ENCODE measurements around the gene OR1L6.

The OR1L6 gene, protein sequence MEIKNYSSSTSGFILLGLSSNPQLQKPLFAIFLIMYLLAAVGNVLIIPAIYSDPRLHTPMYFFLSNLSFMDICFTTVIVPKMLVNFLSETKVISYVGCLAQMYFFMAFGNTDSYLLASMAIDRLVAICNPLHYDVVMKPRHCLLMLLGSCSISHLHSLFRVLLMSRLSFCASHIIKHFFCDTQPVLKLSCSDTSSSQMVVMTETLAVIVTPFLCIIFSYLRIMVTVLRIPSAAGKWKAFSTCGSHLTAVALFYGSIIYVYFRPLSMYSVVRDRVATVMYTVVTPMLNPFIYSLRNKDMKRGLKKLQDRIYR

DNA sequence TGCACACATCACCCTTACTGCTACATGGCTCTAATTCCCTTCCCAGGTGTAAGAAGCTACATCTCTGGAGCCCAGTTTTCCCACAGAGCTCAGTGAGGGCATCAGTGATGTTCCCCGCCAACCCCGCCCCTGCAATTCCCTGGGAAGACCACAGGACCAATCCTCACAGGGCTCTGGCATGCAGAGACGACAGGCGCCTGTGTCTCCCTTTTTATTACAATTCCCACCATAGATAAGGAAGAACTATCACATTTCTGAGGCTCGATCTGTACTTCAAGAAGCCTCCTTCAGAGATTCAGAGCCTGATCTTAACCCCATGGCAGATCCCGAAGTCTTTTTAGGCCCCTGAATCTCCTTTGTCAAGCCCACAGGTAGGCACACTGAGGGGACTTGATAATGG lies at the start of gene OR1L6:
Gene OR1L6, plus strand, starts transcription at position 301 of the 400 bp plus-strand sequence. CDS start 7,545 bp downstream, outside the sequence.
- DNase-seq, result no peak

DNA sequence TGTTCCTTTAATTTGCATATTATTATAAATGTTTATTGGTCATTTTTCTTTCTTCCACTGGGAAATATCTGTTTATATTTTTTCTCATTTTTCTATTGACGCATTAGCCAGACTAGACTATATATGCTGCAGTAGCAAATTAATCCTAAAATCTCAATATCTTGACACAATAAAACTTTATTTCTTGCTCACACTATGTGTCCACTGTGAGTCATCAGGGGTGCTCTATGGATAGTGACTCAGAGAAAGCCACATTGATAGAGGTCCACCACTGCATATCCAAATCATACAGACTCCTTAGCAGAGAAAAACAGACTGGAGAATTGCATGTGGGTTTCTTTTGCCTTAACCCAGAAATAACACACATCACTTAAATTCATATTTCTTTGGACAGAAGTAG lies 46.4 kb upstream of the OR1L6 start:
- DNase-seq, result no peak

GRCh38 chr9:122718038-122718437 lies 24.1 kb upstream of the OR1L6 start:
- DNase-seq, result no peak

DNA sequence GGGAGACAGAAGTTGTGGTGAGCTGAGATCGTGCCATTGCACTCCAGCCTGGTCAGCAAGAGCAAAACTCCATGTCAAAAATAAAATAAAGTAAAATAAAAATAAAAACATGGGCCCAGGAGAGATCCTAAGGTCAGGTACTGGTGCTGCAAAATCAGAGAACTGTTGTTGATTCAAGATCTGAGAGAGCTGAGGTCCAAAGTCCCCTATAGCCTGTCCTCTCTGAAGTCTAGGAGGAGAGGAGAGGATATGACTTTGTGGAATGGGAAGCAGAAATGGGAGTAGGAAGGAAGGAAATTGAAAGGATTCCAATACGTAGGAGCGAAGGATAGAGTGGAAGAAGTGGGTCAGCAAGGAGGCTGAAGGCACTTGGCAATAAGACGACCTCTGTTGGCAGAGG lies 22.9 kb upstream of the OR1L6 start:
- no peak for DNase-seq

DNA sequence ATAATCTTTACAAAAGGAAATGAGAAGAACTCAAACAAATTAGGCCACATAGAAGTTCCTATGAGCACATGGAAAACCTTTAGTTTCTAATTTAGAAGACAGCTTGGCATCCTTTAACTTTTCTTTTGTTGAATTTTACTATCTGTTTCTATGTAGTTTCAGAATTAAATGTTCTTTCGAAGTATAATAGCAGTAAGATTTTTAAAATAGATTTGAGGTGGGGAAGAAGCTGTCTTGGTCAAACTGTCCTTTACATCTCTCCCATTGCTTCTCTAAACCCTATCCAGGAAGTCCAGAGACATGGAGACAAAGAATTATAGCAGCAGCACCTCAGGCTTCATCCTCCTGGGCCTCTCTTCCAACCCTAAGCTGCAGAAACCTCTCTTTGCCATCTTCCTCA lies 18.4 kb upstream of the OR1L6 start, which contains the start of gene OR1L4:
Gene OR1L4, plus strand, starts transcription at position 301 of the 400 bp plus-strand sequence. Its CDS starts 0 bp downstream, at position 301.
- DNase-seq, result no peak

DNA sequence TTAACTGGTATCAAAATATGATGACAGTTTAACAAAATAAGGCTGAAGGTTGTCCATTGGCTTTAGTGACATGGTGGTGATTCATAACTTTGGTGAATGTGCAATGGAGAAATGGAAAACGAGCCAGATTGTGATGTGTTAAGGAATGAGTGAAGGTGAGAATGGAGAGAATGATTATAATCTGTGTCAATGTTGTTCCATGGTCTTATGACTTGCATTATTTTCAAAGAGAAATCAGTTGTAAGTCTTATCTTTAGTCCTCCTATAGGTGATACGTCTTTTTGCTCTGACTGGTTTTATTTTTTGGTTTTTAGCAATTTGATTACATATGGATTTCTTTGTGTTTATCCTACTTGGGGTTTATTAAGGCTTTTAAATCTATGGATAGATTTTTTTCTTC lies 12.7 kb downstream of the OR1L6 start:
- DNase-seq, result no peak

DNA sequence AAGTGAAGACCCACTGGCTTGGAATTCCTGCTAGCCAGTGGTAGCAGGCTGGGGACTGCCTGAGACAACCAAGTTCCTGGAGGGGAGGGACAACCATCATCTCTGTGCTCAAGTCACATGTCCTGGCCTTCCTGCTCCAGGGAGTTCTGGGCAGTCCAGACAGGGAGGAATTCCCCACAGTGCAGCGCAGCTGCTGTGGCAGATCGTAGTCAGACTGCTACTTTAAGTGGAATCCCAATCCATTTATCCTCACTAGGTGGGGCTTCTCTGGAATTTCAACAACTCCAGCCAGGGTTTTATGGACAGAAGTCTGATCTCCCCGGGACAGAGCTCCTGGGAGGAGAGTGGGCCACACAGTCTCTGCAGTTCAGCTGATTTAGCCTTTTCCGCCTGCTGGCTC lies 25.7 kb downstream of the OR1L6 start:
- DNase-seq, result no peak

DNA sequence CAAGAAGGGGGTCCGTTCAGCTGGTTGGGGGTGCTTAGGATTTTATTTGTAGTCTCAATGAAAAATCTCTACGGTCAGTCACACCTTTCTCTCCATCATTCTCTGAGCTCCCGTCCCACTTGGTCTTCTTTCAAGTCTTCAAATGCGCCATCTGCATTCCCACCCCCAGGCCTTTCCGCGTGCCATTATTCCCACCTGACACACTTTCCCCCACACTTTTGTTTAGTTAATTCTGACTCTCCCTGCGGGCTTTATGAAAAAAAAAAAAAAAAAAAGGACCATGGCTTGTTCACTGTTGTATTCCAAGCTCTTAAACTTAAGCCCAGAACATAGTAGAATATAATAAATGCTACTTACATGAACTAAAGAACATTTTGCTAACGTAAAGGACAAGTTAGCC lies 34.9 kb downstream of the OR1L6 start:
- DNase-seq, result no peak

DNA sequence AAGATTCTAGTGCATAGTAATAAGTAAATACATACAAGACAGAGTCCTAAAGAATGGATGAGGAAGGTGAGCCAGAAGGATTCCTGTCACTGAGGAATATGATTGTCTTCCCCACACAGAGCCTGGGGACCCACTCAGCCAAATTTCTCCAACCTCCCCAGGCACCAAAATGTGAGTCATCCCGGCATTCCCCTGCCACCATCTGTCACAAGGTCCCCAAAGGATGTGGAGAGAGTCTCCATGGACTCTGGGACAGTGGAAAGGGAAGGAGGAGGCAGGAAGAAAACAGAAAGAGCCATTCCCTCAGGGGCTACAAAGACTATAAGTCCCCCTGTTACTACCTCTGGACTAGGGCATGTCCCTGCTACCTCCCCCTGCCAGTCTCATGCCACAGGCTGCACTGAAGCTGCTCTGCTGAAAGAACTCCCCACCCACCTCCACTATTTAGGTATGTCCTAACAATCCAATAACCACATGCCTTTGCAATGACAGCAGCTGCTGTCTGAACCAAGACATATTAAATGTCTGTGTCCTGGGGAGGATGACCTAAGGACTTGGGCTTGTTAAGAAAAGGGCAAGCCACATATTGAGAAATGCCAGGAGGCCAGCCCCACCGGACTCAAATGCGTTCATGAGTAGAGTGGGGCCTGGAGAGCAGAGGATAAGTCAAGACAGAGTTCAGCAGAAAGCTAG lies 36.0 kb downstream of the OR1L6 start:
- no peak for DNase-seq

GRCh38 chr9:122779181-122779580 lies 37.1 kb downstream of the OR1L6 start:
- no peak for DNase-seq

DNA sequence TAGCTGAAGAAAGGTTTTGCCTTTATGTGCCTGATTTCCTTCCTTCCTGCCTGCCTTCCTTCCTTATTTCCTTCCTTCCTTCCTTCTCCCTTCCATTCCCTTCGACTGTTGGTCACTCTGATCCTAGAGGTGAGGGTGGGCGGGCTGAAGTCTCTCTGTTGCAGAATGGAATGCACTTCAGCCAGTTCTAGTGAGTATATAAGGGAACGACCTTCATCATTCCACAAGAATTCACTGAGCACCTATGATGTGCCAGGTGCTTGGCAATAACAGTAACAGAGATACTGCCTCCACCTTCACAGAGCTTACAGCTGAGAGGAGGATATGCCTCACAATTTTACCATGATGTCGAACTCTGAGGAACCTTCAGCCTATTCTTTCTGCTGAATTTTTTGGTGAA lies 37.9 kb downstream of the OR1L6 start:
- DNase-seq, result no peak

- no peak for DNase-seq
Observed at GRCh38 chr9:122781671-122782070, 39.6 kb downstream of the OR1L6 start.

DNA sequence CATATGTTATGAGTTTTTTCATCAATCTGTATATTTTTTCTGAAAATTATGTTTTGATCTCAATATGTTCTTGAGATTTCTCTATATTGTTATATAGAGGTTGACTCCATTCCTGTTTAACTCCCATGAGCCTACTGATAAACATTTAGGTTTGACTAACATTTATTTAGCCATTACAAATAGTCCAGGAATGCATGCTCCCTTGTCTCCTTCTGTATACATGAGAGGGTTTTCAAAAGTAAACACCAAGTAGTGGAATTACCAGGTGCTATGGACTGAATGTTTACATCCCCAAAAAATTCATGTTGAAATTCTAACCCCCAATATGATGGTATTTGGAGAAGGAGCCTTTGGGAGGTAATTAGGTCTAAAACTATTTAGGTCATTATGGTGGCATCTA lies 43.2 kb downstream of the OR1L6 start:
- DNase-seq, result no peak

- no peak for DNase-seq
Observed at GRCh38 chr9:122786338-122786737, 44.2 kb downstream of the OR1L6 start.

DNA sequence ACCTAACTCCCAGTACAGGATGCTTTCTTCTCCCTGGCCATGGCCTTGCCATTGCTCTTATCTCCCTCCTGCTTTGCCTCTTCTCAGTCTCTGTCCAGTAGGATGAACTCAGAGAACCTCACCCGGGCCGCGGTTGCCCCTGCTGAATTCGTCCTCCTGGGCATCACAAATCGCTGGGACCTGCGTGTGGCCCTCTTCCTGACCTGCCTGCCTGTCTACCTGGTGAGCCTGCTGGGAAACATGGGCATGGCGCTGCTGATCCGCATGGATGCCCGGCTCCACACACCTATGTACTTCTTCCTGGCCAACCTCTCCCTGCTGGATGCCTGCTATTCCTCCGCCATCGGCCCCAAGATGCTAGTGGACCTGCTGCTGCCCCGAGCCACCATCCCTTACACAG lies 46.7 kb downstream of the OR1L6 start, which contains the start of gene OR5C1:
Gene OR5C1, plus strand, starts transcription at position 103 of the 400 bp plus-strand sequence. Its CDS starts 0 bp downstream, at position 103.
- DNase-seq, result no peak

DNA sequence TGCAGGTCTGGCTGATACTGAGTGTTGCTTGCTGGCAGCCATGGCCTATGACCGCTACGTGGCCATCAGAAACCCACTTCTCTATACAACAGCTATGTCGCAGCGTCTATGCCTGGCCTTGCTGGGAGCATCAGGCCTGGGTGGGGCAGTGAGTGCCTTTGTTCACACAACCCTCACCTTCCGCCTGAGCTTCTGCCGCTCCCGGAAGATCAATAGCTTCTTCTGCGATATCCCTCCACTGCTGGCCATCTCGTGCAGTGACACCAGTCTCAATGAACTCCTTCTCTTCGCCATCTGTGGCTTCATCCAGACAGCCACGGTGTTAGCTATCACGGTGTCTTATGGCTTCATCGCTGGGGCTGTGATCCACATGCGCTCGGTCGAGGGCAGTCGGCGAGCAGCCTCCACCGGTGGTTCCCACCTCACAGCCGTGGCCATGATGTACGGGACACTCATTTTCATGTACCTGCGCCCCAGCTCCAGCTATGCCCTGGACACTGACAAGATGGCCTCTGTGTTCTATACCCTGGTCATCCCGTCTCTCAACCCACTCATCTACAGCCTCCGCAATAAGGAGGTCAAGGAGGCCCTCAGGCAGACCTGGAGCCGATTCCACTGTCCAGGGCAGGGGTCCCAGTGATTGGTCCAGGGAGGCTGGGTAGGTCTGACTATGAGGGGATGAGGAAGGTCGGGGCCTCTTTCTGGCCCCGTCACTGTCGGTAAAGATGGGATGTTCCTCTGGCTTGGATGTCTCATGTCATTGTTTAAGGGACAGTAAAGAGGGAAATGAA lies 47.3 kb downstream of the OR1L6 start:
- DNase-seq, result no peak

DNA sequence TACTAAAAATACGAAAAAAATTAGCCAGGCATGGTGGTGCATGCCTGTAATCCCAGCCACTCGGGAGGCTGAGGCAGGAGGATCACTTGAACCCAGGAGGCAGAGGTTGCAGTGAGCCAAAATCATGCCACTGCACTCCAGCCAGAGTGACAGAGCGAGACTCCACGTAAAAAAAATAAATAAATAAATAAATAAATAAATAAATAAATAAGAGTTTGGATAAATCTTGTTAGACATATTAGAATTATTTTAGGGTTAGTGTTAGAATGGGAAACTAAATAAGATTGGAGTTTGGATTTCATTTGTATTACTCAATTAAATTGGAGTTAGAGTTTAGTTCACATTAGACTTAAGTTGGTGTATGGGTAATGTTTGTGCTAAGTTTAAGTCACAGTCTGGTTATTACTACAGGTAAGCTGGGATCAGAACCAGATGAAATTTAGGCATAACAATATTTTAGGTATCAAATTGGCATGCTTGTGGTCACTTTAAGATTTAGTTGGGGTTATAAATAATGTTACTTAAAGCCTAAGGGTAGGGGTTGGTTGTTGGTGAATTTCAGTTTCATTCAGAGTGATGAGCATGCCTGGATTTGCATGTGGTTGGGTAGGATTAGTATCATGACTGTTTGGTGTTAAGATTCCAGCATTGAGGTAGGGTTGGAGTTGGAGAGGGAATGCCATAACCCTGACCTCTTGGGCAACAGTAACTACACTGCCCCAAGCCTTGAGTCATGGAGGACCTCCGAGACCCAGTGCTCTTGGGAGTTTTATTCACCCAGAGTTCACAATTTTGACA lies 50.0 kb downstream of the OR1L6 start:
- DNase-seq, result no peak

DNA sequence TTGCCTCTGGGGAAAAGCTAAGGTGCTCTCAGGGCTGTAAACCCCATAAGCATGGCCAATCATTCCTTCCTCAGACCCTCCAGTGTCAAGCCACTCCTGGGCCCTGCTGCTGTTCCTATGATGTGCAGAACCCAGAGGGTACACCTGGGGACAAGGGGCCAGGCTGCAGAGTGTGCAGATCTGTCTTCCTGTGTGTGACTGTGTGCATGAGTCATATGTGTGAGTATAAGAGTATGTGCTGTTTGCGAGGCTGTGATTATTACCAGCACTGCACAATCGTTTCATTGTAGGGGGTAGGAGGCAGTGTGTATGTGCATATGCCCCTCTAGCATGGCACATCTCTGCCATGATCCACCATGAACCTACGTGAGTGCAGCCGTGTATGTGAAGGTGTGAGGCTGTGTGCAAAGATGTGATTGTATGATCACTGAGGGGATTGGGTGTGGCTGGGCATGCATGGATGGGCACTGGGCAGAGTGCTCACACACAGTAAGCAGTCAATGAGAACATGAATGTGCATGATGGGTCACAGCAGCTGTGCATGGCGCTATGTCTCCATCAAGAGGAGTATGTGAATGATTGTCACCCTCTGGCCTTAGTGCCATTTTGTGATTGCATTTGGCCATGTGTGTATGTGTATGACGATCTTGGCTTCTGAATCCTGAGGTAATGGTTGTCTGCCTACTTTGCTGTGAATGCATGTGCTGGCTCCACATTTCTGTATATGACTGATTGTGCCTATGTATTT lies 55.4 kb downstream of the OR1L6 start:
- no peak for DNase-seq
